Right lobe of liver (tissue), 4 donors: ENCODE measurements around the gene FAM89A.

Experiments
- CTCF ChIP-seq, 4 donors: fragments of 200-600 bp in 3 of 4; fragments of 450-650 bp in 1 of 4; IDR thresholded peaks; one replicate each; pipeline versions ENCODE4 v1.5.1 to v1.8.0; 2016 to 2022; ENCODE audit warnings: antibody characterized with exemption in 4 of 4, mild to moderate bottlenecking in 2 of 4
- POLR2A ChIP-seq: fragments of 450-650 bp; IDR thresholded peaks from one replicate; pipeline ENCODE4 v1.6.1; 2017; ENCODE audit warnings: antibody characterized with exemption, mild to moderate bottlenecking
- donor health status: DM: no; HTN: no; CAD: no.
- donor health status: DM: no; HTN: no; CAD: no.
- donor health status: DM: no; HTN: yes; CAD: no.

- TF ChIP-seq CTCF (IDR thresholded peaks at IDR 0.05) (no peak), POLR2A (no peak)
These were observed 23.3 kb upstream of the FAM89A start for GRCh38 chr1:231063331-231063730.
